ENCODE data around the gene ACSM2A.
"Not testable (repeated sequence)": the region's sequence is repeated elsewhere in the genome, so short reads cannot be mapped to it uniquely, and the experiment has no call there.

ACSM2A gene

GRCh38 chr16:20451364-20451763, at the start of gene ACSM2A:
TSS of gene ACSM2A (plus strand) at chr16:20451521. CDS start at chr16:20460115, 8,594 bp downstream.
- not testable (repeated sequence) for DNase-seq

DNA sequence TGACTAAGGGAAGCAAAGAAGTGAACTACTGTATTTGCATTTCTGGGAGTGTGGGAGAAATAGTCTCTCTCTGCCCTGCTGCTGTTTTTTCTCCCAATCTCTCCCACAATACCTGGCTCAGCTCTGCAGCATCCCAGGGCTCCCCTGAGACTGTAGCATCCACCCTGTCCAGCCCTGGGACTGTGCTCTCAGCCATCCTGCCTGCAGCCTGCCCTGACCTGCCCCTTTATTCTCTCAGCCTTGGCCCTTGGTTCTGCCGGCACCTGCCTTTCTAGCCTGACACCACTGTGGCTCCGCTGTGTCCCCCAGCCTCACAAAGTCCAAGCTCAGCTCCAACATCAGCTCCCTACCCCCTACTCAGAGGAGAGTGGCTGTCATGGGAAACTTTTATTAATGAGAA, 48.7 kb upstream of the ACSM2A start:
- no peak for DNase-seq

DNA sequence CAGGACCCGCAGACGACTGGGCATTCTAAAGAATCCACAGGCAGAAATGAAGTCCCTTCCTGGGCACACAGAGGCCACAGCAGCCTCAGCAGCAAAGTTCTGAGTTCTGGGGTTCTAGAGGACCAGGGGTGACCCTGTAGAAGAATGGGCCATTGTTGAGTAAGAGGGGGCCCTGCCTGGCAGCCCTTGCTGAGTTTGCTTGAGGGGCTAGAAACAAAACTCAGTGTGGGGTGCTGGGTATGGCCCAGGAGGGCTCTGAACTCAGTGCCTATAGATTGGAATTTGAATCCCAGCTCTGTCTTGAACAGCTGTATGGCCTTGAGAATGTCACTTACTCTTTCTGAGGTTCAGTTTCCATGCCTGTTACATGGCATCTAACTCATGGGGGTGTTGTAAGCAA, 46.7 kb upstream of the ACSM2A start, which contains the start of gene PDILT:
TSS of gene PDILT (minus strand) at position 101 of the 400 bp plus-strand sequence. CDS start 5,437 bp downstream, outside the sequence.
- no peak for DNase-seq

GRCh38 chr16:20409398-20410120, 41.8 kb upstream of the ACSM2A start, which contains the start of gene ACSM5:
TSS of gene ACSM5 (plus strand) at chr16:20409534. CDS start at chr16:20411485, 1,951 bp downstream.
- DNase-seq = no peak

GRCh38 chr16:20410121-20410723, 41.1 kb upstream of the ACSM2A start:
- no peak for DNase-seq

- no peak for DNase-seq
These were observed 40.3 kb upstream of the ACSM2A start for GRCh38 chr16:20411055-20411454.

GRCh38 chr16:20415541-20415940, 35.8 kb upstream of the ACSM2A start:
- no peak for DNase-seq

- DNase-seq = not testable (repeated sequence)
These were observed 32.2 kb upstream of the ACSM2A start for GRCh38 chr16:20419093-20419492.

GRCh38 chr16:20421748-20422147, 29.6 kb upstream of the ACSM2A start:
- DNase-seq = not testable (repeated sequence)

DNA sequence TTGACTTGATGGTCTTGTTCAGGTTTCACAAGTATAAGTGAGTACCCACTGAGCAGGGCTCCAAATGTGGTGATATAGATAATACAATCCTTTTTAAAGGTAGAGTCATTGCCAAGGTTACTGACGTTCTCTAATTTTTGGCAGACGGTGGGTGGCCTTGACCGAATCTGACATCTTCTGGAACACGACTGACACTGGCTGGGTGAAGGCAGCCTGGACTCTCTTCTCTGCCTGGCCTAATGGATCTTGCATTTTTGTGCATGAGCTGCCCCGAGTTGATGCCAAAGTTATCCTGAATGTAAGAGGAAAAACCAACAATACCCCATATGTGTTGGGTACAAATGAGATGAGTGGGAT, 27.6 kb upstream of the ACSM2A start:
- DNase-seq = not testable (repeated sequence)

DNA sequence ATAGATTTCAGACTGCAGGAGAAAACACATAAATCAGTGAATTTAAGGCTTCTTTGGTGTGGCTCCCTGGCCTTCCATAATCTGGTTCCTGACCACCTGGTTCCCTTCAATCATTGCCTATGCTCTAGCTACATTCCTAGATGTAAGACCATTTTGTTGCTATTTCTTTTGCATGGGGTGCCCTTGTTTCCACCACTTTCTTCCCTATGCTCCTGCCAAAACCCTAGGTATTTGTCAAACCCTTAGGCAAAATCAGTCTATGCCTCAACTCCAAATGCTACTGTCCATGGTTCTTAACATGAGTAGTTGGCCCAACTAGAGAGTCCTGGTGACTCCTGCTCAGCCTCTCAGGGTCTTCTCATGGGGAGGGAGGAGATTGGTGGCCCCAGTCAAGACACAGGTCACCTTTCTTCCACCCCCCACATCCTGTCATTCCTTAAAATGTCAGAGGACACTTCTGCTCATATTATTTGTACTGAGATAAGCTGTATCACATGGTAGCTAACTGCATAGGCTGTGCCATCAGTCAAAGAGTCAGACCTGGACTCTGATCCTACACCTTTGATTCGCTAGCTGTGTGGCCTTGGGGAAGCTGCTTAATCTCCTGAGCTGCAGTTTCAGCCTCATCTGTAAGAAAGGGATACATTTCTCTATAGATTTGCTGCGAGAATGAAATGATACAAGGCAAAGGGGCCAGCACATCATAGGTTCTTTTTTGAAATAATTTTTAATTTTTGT, 27.0 kb upstream of the ACSM2A start:
- DNase-seq = no peak

DNA sequence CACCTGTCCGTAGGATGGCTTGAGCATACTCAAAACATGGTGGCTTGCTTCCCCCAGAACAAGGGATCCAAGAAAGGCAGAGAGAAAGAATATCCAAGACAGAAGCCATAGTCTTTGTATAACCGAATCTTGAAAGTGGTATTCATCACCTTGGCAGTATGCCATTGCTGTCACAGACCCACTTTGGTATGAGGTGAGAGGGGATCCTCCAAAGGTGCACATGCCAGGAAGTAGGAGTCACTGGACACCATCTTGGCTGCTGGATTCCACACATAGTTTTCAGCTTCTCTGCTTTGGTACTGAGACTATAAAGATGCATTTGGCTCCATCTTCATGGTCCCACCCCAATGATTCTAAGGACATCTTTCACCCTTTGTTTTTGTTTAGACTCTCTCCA, 23.9 kb upstream of the ACSM2A start:
- not testable (repeated sequence) for DNase-seq

DNA sequence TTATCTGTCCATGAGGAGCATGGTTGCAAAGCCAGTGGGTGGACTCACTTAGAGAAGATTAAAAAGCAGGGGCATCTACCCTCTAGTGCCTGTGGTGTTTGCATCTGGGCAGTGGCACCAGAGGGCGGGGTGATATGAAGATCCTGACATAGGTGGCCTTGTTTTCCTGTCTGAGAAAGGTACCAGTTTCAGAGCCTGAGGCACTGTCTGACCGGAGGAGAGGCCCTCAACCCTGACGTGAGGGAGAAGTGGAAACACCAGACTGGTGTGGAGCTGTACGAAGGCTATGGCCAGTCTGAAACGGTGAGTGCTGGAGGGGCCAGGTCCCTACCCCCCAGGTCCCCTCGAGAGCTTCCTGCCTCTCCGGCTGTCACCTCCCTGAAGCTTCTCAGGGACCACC, 21.8 kb upstream of the ACSM2A start:
- not testable (repeated sequence) for DNase-seq

GRCh38 chr16:20430480-20430879, 20.8 kb upstream of the ACSM2A start:
- DNase-seq = not testable (repeated sequence)

DNA sequence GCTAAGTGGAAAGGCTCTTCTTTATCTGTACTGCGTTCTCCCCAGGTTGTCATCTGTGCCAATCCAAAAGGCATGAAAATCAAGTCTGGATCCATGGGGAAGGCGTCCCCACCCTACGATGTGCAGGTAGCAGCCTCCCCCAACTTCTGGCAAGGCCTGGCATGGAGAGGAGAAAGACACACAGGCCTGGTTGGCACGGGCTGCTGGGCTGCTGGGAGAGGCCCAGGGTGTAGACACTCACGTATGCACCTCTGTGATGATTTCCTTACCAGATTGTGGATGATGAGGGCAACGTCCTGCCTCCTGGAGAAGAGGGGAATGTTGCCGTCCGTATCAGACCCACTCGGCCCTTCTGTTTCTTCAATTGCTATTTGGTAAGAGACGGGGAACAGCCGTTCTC, 20.4 kb upstream of the ACSM2A start:
- DNase-seq = no peak

DNA sequence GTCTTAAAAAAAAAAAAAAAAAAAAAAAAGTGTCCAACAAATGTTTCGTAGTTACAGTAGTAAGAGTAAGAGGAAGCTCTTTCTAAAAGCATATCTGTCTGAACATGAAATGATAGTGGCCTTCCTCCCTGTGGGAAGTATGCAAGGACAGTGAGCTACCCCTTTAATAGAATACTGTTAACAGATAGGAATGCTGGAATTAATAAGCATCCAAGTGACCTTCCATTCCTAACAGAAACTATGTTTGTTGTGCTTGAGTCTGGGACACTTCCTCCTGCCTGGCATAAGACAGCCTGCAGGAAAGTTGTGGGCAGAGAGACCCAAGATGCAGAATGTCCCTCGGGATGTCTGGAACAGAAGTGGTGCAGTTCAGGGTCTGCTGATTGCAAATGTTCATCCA, 12.4 kb upstream of the ACSM2A start:
- DNase-seq = not testable (repeated sequence)

DNA sequence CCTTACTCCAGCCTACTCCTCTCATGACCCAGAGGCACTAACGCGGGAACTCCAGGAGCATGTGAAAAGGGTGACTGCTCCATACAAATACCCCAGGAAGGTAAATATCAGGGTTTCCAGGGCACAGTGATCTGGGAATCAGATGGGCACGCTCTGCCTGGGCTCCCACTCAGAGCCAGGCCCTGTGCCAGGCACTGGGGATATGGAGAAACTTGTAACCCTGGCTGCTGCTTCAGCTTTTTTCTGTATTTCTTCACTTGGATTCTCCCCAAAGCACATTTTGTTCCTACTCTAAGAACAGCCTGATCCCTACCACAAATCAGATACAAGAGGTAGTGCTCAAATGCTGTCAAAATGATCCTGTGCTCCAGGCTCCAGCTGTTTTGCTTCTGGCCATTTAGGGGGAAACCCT, 11.5 kb upstream of the ACSM2A start:
- DNase-seq = not testable (repeated sequence)

DNA sequence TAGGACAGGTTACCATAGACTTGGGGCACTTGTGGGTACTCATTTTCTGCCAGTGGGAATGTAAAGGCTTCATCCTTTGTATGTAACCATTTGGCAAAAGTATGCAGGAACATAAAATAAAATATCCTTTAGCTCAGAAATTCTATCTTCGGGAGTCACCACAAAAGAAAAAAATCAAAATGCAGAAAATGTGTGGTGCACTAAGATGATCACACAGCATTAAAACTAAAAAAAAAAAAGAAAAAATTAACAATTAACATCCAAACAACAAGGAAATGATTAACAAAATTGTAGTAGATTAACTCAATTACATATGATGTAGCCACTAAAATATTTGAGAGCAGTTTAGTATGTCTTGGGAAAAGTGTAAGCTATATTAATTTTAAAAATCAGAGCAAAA, 10.6 kb upstream of the ACSM2A start:
- not testable (repeated sequence) for DNase-seq

DNA sequence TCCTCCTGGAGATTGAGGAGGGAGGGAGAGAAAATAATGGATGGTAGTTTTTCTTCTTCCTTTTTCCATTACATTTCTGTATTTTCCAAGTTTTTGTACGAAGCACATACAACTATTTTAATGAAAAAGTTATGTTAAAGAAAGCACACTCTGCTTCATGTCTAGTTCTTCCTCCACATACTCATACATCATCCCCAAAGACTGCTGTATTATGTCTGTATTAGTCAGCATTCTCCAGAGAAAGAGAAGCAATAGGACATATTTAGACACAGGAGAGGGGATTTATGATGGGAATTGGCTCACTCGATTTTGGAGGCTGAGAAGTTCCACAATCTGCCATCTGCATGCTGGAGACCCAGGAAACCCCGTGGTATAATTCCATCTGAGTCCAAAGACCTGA, 10.1 kb upstream of the ACSM2A start:
- DNase-seq = no peak

DNA sequence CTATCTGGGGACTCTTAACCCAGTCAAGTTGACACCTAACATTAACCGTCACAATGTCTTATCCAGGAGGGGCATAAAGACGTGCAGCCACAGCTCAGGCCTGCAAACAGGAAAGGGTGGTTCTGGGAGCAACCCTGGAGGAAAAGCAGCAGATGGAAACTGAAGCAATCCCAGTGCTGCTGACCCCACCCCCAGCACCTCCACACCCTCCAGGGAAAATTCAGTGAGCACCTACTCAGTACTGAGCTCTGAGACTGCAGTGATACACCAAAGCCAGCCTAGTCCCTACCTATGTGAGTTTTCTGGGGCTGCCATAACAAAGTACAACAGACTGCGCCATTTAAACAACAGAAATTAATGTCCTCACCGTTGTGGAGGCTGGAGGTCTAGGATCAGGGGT, 9.5 kb upstream of the ACSM2A start:
- not testable (repeated sequence) for DNase-seq

DNA sequence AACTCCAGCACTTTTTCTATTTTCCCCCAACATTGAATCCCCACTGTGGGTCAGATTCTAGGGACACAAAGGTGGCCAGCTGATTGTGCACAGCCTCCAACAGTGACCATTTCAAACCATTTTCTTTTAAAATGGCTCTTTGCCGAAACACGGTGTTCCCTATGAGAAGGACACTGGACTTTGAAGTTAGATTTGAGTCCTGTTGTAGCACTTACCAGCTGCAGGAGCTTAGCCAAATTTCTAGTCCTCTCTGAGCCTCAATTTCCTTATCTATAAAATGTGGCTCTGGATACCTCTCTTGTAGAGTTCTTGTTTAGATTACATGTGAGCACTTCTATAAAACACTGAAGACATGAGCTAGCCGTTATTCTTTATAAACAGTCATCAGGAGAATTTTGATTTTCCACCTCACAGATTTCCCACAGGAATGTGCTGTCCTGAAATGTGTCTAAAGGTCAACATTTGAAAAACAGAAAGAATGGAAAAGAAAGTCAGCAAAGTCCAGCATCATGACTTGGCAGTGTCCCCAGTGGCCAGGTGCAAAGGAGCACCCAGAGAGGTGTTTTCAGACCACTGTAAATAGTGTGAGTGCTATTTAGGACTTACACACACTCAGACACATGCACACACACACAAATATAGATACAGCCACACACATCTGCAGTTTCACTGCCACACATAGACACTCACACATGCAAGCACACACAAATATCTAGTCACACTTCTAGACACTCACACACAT, 4.5 kb upstream of the ACSM2A start:
- DNase-seq = not testable (repeated sequence)

DNA sequence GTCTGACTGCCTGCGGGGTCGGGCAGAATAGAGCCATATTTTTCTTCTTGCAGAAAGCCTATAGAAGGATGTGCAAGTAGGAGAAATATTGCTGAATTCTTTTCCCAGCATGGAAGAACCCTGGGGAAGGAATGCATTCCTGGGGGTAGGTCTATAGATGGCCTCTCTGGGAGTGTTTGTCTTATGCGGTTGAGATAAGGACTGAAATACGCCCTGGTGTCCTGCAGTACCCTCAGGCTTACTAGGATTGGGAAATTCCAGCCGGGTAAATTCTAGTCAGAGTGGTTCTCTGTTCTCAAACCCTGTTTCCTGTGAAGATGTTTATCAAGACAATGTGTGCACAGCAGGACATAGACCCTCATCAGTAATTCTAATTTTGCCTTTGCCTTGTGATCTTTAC, 2.3 kb downstream of the ACSM2A start:
- not testable (repeated sequence) for DNase-seq

GRCh38 chr16:20459227-20459626, 7.9 kb downstream of the ACSM2A start:
- DNase-seq = not testable (repeated sequence)
